GM21576 (cell line): ENCODE data around the gene SSR1.

ENCODE experiments used
- ATAC-seq: cut with Tn5 transposase; IDR thresholded peaks from one replicate; pipeline ENCODE4 v1.9.1; 2021; ENCODE audit warnings: mild to moderate bottlenecking, moderate library complexity; ENCODE audit not compliant: unreplicated experiment

Gene SSR1

GRCh38 chr6:7260291-7261031, 52.5 kb downstream of the SSR1 start:
- ATAC-seq: no peak

GRCh38 chr6:7258231-7258763, 54.7 kb downstream of the SSR1 start:
- ATAC-seq: no peak

- no peak for ATAC-seq
These were observed 55.3 kb downstream of the SSR1 start for GRCh38 chr6:7257521-7258230.

GRCh38 chr6:7256785-7257184, 56.2 kb downstream of the SSR1 start:
- no peak for ATAC-seq

- ATAC-seq: no peak
These were observed 57.1 kb downstream of the SSR1 start for GRCh38 chr6:7255918-7256317.

GRCh38 chr6:7254980-7255835, 57.8 kb downstream of the SSR1 start:
- ATAC-seq: no peak

GRCh38 chr6:7252390-7252789, 60.6 kb downstream of the SSR1 start:
- no peak for ATAC-seq

GRCh38 chr6:7251646-7252260, 61.2 kb downstream of the SSR1 start:
- no peak for ATAC-seq

GRCh38 chr6:7250812-7251211, 62.2 kb downstream of the SSR1 start:
- ATAC-seq: no peak

GRCh38 chr6:7249946-7250643, 62.9 kb downstream of the SSR1 start:
- no peak for ATAC-seq

- ATAC-seq: no peak
These were observed 63.6 kb downstream of the SSR1 start for GRCh38 chr6:7249391-7249790.

- no peak for ATAC-seq
These were observed 65.2 kb downstream of the SSR1 start for GRCh38 chr6:7247828-7248227.

GRCh38 chr6:7247179-7247456, 65.9 kb downstream of the SSR1 start:
- ATAC-seq: no peak

GRCh38 chr6:7246401-7247178, 66.4 kb downstream of the SSR1 start:
- no peak for ATAC-seq

GRCh38 chr6:7245668-7246393, 67.2 kb downstream of the SSR1 start:
- ATAC-seq: no peak

- ATAC-seq: no peak
These were observed 69.6 kb downstream of the SSR1 start for GRCh38 chr6:7243179-7243981.

- no peak for ATAC-seq
These were observed 70.2 kb downstream of the SSR1 start for GRCh38 chr6:7242835-7243178.
